ENCODE results near the gene DEFB132. TPM values are rescaled to one million over a fixed set of nuclear protein-coding genes. Genes with fewer than 3 reads are reported as not detected.

The DEFB132 gene, protein sequence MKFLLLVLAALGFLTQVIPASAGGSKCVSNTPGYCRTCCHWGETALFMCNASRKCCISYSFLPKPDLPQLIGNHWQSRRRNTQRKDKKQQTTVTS
- total RNA-seq (2014; rRNA removed; shearing (Covaris generic)) (not detected in 2 replicates), polyA plus RNA-seq (2016; fragmentation: Nextera tagmentation; extraction: Ambion mirVana) (not detected in 2 replicates)

DNA sequence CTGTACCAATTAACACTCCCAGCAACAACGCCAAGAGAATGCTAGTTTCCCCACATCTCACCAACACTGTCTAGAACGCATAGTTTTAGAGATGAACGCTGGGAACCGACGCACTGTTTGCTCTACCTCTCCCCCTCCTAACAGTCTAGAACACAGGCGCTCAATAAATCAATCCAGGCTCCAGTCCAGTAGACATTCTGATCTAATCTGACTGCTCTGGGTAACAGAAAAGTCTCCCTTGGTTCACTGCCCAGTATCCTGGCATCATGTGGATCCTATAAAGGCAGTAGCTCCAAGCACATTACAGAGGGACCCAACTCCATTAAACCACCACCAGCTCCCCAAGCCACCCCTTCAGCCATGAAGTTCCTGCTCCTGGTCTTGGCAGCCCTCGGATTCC, at the start of gene DEFB132:
Gene DEFB132, plus strand, starts transcription at position 306 of the 400 bp plus-strand sequence. Its CDS starts 55 bp downstream, at position 361.
- no peaks in the 10 kb centered on the region for H3K9me2 ChIP-seq (ENCODE audit: insufficient read depth)

DNA sequence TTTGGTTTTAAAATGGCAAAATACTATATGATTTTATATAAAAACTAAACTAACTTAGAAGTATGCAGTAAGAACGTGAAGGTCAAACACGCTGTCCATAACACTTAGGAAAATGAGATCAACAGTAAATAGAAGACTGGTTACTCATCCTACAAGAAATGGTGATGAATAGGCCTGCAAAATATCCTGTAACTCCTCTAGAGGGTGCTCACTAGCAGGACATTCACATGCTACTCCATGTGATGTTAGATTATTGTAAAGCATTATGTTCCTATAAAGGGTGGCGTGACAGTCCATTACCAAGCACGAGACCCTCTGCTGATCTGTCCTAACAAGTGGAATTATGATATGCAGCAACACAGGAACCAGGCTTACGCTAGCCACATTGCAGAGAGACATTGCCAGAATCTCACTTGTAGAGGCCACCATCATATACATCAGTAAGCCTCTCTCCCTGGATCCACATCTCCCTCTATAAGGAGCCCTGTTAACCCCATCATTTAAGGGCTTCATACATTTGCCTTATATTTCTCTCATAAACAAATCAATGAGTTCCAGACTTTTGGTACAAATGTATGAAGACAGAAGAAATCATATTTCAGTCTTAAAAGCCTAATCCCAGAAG, 48.5 kb upstream of the DEFB132 start:
- peaks cover 35% of the 10 kb centered on the region for H3K27me3 ChIP-seq (replicated peaks; ENCODE audit: insufficient read depth)
- 6 to 9% methylated on average over 5 of the region's 5 CpGs for WGBS, 2 experiments (ENCODE audit: low coverage in 1 of 2, low lambda C conversion rate in 2 of 2, missing lambda C conversion rate in 2 of 2)
- no peak overlapping the region for H3K9ac ChIP-seq
- H4K20me1 ChIP-seq (ENCODE audit: insufficient read depth) = no peaks in the 10 kb centered on the region
- H3K9me2 ChIP-seq (ENCODE audit: insufficient read depth) = no peaks in the 10 kb centered on the region
- H3K9me3 ChIP-seq (ENCODE audit: low read depth) = no peaks in the 10 kb centered on the region
- peak; percentile 83 for DNase-seq
- in situ Hi-C loops (cut with MboI) = no loop called here
- TF ChIP-seq EZH2 (IDR thresholded peaks at IDR 0.05; ENCODE audit: insufficient read depth, poor library complexity, severe bottlenecking) (no peak), EZH2phosphoT487 (IDR thresholded peaks at IDR 0.05; ENCODE audit: insufficient read depth, low read depth) (no peak)
- H3K4me3 ChIP-seq = no peak overlapping the region
- no peaks in the 10 kb centered on the region for H3K4me1 ChIP-seq (ENCODE audit: insufficient read depth)
- no peaks in the 10 kb centered on the region for H3K36me3 ChIP-seq (ENCODE audit: low read depth)
- H3K27ac ChIP-seq = no peak overlapping the region
- no peak overlapping the region for H3K4me2 ChIP-seq (ENCODE audit: unreplicated experiment)
- H3F3A ChIP-seq (ENCODE audit: insufficient read depth) = no peaks in the 10 kb centered on the region
- no peaks in the 10 kb centered on the region for H3K79me2 ChIP-seq (ENCODE audit: insufficient read depth)
- no peak overlapping the region for H2AFZ ChIP-seq

More for the DNA sequence above, at the start of gene DEFB132:
- H3K9ac ChIP-seq = no peak within 1 kb of the TSS
- H3F3A ChIP-seq (ENCODE audit: insufficient read depth) = no peaks in the 10 kb centered on the region
- no peaks in the 10 kb centered on the region for H3K9me3 ChIP-seq (ENCODE audit: low read depth)
- TF ChIP-seq EZH2 (IDR thresholded peaks at IDR 0.05; ENCODE audit: insufficient read depth, poor library complexity, severe bottlenecking) (no peak), EZH2phosphoT487 (IDR thresholded peaks at IDR 0.05; ENCODE audit: insufficient read depth, low read depth) (no peak)
- no peak within 1 kb of the TSS for H3K4me3 ChIP-seq
- DNase-seq = no peak
- H3K79me2 ChIP-seq (ENCODE audit: insufficient read depth) = no peaks in the 10 kb centered on the region
- in situ Hi-C loops (cut with MboI) = no loop called here
- peaks cover 20% of the 10 kb centered on the region for H3K27me3 ChIP-seq (replicated peaks; ENCODE audit: insufficient read depth)
- no peak within 1 kb of the TSS for H2AFZ ChIP-seq
- WGBS, 2 experiments (ENCODE audit: low coverage in 1 of 2, low lambda C conversion rate in 2 of 2, missing lambda C conversion rate in 2 of 2) = 36 to 50% methylated on average over 7 of the region's 7 CpGs
- H3K27ac ChIP-seq = no peak within 1 kb of the TSS
- no peak within 1 kb of the TSS for H3K4me2 ChIP-seq (ENCODE audit: unreplicated experiment)
- no peaks in the 10 kb centered on the region for H3K4me1 ChIP-seq (ENCODE audit: insufficient read depth)
- no peaks in the 10 kb centered on the region for H4K20me1 ChIP-seq (ENCODE audit: insufficient read depth)
- no peaks in the 10 kb centered on the region for H3K36me3 ChIP-seq (ENCODE audit: low read depth)

DNA sequence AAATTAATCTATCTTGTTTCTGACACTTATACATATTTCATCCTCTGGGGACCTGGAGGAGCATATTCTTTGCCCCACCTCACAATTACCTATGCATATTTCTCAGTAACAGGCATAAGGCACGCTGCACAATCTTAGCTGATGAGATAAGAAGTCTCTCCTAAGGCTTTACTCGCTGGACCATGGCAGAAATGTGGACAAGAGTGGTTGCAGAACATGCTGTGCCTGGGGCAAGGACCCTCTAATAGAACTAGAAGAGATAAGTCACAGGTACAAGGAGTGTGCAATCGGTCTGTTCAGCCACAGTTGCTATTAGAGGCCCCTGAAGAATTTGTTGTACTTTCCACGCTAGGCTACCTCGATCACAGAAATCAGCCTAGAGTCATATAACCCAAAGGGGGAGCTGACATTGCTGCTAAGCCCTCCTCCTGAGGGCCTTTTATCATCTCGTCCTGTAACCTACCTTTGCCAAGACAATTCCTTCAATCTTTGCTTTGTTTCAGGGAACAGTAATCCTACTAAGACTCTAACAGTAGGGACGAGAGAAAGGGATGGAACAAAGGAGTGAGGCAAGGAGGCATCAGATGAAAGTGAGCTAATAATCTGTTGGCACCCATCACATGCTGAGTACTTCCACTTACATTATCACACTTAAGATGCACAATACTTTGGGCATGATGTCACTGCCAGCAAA, 46.6 kb upstream of the DEFB132 start:
- no peaks in the 10 kb centered on the region for H3K9me2 ChIP-seq (ENCODE audit: insufficient read depth)
- TF ChIP-seq EZH2phosphoT487 (IDR thresholded peaks at IDR 0.05; ENCODE audit: insufficient read depth, low read depth) (no peak), EZH2 (IDR thresholded peaks at IDR 0.05; ENCODE audit: insufficient read depth, poor library complexity, severe bottlenecking) (no peak)
- in situ Hi-C loops (cut with MboI) = no loop called here
- no peaks in the 10 kb centered on the region for H3K79me2 ChIP-seq (ENCODE audit: insufficient read depth)
- no peak overlapping the region for H3K27ac ChIP-seq
- H3K36me3 ChIP-seq (ENCODE audit: low read depth) = no peaks in the 10 kb centered on the region
- no peaks in the 10 kb centered on the region for H4K20me1 ChIP-seq (ENCODE audit: insufficient read depth)
- H3K9ac ChIP-seq = no peak overlapping the region
- WGBS, 2 experiments (ENCODE audit: low coverage in 1 of 2, low lambda C conversion rate in 2 of 2, missing lambda C conversion rate in 2 of 2) = 20% methylated on average over 7 of the region's 7 CpGs
- H2AFZ ChIP-seq = no peak overlapping the region
- no peaks in the 10 kb centered on the region for H3F3A ChIP-seq (ENCODE audit: insufficient read depth)
- no peak overlapping the region for H3K4me2 ChIP-seq (ENCODE audit: unreplicated experiment)
- no peaks in the 10 kb centered on the region for H3K4me1 ChIP-seq (ENCODE audit: insufficient read depth)
- DNase-seq = peak; percentile 9
- no peaks in the 10 kb centered on the region for H3K9me3 ChIP-seq (ENCODE audit: low read depth)
- H3K27me3 ChIP-seq (replicated peaks; ENCODE audit: insufficient read depth) = peaks cover 17% of the 10 kb centered on the region; the same call in 1 of the 2 replicates
- H3K4me3 ChIP-seq = no peak overlapping the region

DNA sequence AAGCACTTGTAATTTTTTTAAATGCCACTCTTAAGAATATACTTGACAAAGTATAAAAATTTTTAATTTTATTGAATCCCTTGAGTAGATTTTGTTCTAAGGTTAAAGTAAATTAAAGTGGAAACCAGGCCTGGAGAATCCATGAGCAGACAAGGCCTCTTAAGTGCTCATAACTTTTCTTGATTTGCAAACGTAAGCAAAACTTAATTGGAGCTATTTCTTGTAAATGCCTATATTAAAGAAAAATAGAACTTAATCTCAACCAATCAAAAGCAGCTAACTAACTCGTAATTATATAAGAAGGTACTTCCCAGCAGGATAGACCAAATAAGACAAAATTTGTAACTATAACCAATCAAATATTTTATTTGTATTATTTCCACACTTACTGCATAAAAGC, 43.1 kb upstream of the DEFB132 start:
- in situ Hi-C loops (cut with MboI) = no loop called here
- H3K9ac ChIP-seq = no peak overlapping the region
- no peaks in the 10 kb centered on the region for H4K20me1 ChIP-seq (ENCODE audit: insufficient read depth)
- H3K79me2 ChIP-seq (ENCODE audit: insufficient read depth) = no peaks in the 10 kb centered on the region
- no peaks in the 10 kb centered on the region for H3K9me3 ChIP-seq (ENCODE audit: low read depth)
- H3K9me2 ChIP-seq (ENCODE audit: insufficient read depth) = no peaks in the 10 kb centered on the region
- no peak for DNase-seq
- 20 to 32% methylated on average over 2 of the region's 2 CpGs for WGBS, 2 experiments (ENCODE audit: low coverage in 1 of 2, low lambda C conversion rate in 2 of 2, missing lambda C conversion rate in 2 of 2)
- no peak overlapping the region for H2AFZ ChIP-seq
- H3K36me3 ChIP-seq (ENCODE audit: low read depth) = no peaks in the 10 kb centered on the region
- H3K27me3 ChIP-seq (replicated peaks; ENCODE audit: insufficient read depth) = peaks cover 17% of the 10 kb centered on the region; the same call in 1 of the 2 replicates
- H3F3A ChIP-seq (ENCODE audit: insufficient read depth) = no peaks in the 10 kb centered on the region
- TF ChIP-seq EZH2phosphoT487 (IDR thresholded peaks at IDR 0.05; ENCODE audit: insufficient read depth, low read depth) (no peak), EZH2 (IDR thresholded peaks at IDR 0.05; ENCODE audit: insufficient read depth, poor library complexity, severe bottlenecking) (no peak)
- no peaks in the 10 kb centered on the region for H3K4me1 ChIP-seq (ENCODE audit: insufficient read depth)
- no peak overlapping the region for H3K4me2 ChIP-seq (ENCODE audit: unreplicated experiment)
- H3K4me3 ChIP-seq = no peak overlapping the region
- H3K27ac ChIP-seq = no peak overlapping the region
